Measurements from ENCODE around the gene SDCBP2.

SDCBP2 gene

DNA sequence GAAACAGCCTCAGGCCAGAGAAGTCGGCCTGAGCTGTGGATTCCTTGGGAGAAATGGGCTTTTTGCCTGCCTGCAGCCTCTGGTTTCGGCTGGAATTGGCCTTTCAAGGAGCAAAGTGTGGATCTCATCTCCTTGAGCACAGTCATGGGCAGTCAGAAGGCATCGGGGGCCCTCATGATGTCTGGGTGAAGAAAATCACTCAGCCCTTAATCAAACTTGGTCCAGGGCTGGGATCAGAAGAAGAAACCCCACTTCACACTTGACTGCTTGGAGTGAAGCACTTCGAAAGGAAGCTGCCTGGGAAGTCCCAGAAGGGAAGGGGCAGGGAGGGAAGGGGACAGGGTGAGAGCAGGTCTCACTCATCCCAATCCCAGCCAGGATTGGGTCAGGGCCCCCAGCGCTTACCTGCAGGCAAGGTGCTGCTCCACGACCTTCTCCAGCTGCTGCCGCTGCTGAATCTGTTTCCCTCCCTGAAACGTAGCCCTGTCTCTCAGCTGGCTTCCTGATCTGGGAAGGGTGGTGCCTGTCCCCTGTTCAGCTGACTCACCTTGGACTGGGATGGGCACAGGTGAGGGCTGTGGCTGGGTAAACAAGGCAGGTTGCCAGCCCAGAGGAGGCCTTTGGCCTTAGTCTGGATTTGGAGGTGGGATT is at the start of gene SDCBP2:
SDCBP2 (minus strand) TSS at position 460 of the 651 bp plus-strand sequence. CDS start 8,723 bp downstream, outside the sequence.
- no peak for DNase-seq (ENCODE audit: low read depth)

- no peak for DNase-seq (ENCODE audit: low read depth)
Observed at GRCh38 chr20:1378735-1379125, 49.8 kb upstream of the SDCBP2 start.

GRCh38 chr20:1377984-1378734 is 49.2 kb upstream of the SDCBP2 start:
- no peak for DNase-seq (ENCODE audit: low read depth)

- DNase-seq (ENCODE audit: low read depth) = no peak
Observed at GRCh38 chr20:1377341-1377871, 48.5 kb upstream of the SDCBP2 start.

GRCh38 chr20:1376408-1377270 is 47.7 kb upstream of the SDCBP2 start:
- no peak for DNase-seq (ENCODE audit: low read depth)

DNA sequence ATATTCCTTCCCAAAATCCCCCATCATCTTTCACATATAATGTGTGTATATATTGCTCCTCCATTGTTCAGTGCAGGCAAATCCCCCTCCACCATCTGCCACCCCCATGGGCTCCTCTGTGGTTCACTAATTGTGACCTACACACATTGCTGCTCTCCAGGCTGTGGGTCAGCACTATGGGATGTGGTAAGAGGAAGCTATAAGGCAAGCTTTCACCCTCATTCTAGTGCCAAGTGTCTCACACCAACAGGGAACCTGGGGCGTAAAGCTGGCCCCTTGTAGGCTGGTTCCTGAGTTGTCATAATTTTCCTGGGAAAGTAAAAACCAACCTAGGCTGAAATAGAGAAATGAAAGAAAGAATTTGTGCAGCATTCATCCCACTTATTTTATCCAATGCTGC is 47.1 kb upstream of the SDCBP2 start:
- DNase-seq (ENCODE audit: low read depth) = no peak

- peak; percentile 66 for DNase-seq (ENCODE audit: low read depth)
Observed at GRCh38 chr20:1375515-1375914, 46.6 kb upstream of the SDCBP2 start.

GRCh38 chr20:1374246-1374645 is 45.3 kb upstream of the SDCBP2 start:
- DNase-seq (ENCODE audit: low read depth) = no peak

DNA sequence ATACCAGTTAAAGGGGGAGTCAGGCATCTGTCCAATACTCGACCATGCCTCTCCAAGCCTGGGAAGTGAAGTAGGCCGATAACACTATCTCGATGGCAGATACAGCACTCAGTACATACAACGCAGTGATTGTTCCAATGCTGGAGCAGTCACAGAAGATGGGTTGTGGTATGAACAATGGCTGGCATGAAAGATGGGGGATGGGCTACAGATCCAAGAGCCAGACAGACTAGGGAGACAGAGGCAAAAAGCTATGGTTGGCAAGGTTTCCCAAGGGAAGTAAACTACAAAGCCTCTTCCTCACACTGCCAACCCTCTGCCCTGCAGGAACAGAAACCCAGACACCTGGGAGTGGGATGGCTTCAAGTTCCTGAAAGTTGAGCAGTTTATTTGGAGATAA is 44.7 kb upstream of the SDCBP2 start:
- no peak for DNase-seq (ENCODE audit: low read depth)

- DNase-seq (ENCODE audit: low read depth) = no peak
Observed at GRCh38 chr20:1373036-1373435, 44.1 kb upstream of the SDCBP2 start.

GRCh38 chr20:1371830-1372539 is 43.0 kb upstream of the SDCBP2 start:
- DNase-seq (ENCODE audit: low read depth) = no peak

DNA sequence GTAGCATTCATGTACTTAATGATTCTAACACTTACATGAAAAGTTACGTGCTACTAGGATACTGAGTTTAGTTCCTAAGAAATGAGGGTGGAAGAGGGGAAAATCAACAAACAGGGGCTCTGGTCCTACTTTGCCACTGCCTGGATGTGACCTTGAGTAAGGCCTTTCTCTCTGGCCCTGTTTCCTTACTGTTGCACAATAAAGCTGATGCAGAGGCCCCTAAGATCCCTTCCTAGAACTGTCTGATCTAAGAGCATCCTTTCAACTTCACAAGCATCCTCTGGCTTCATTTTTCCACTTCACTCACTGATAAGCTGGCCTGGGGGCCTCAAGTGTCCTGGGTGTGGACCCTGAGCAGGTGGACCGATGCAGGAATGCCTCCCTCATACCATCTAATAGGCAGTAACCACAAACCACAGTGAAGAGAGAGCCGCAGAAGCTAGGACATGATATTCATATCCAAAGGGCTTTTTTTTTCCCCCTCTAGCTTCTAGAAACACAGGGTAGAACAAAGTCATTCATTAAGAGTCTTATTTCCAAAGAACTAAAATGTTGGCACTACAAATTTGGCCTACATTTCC is 42.4 kb upstream of the SDCBP2 start:
- DNase-seq (ENCODE audit: low read depth) = no peak

- DNase-seq (ENCODE audit: low read depth) = peak; percentile 36
Observed at GRCh38 chr20:1370548-1371110, 41.7 kb upstream of the SDCBP2 start.

GRCh38 chr20:1369970-1370369 is 41.0 kb upstream of the SDCBP2 start:
- no peak for DNase-seq (ENCODE audit: low read depth)

DNA sequence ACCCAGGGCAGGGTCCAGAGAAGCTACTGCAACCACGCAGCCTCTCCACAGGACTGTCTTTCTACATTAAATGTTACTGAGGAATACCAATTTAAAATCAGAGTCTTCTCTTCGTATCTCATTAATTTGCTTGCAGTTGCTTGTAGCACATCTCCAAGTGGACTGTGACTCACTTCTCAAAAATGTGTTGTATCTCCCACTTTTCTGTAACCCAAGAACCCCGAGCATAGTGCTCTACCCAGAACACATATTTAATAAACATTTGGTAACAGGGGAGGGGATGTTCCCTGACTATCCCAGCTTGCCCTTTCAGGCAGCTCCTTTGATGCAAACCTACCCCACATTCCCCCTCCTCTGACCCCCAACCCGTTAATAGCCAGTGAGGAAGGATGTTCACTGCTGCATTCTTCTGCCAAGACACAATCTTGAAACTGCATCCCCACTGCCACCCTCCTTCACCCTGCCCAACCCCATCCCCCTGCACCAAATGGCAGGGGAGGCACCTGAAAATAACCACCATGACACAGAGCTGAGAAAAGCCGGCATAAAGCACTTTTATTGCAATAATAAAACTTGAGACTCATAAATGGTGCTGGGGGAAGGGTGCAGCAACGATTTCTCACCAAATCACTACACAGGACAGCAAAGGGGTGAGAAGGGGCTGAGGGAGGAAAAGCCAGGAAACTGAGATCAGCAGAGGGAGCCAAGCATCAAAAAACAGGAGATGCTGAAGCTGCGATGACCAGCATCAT is 39.7 kb upstream of the SDCBP2 start:
- DNase-seq (ENCODE audit: low read depth) = no peak

DNA sequence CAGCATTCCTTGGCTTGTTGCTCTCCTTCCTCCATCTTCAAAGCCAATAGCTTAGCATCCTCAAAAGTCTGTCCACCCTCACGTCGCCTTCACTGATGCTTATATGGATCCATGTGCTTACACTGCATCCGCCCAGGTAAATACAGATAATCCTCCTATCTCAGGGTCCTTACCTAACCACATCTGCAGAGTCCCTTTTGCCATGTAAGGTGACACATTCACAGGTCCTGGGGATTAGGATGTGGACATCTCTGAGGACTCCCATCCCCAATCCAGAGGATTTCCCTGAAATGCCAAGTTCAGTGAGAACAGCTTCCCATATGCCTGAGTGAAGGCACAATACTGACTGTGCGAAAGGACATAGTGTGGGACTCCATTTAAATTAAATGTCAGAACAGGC is 38.5 kb upstream of the SDCBP2 start:
- DNase-seq (ENCODE audit: low read depth) = no peak

DNA sequence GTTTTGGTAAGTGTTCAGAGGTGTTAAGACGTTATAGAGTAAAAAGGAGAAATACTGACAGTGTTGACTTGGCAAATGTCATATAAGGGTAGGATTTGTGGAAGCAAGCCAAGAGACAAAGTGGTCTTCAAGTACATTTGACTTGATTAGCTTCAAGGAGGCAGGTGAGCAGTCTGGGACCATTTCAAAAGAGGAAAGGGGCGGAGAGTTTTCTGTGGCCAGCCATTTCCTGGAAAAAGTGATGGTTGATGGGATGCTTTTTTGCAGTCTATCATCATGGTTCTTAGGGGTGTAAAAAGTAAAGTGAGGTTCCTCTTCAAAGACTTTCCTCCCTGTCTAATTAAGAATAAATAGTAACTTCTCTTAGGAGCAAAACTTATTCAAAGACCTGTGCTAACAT is 35.2 kb upstream of the SDCBP2 start:
- DNase-seq (ENCODE audit: low read depth) = no peak

DNA sequence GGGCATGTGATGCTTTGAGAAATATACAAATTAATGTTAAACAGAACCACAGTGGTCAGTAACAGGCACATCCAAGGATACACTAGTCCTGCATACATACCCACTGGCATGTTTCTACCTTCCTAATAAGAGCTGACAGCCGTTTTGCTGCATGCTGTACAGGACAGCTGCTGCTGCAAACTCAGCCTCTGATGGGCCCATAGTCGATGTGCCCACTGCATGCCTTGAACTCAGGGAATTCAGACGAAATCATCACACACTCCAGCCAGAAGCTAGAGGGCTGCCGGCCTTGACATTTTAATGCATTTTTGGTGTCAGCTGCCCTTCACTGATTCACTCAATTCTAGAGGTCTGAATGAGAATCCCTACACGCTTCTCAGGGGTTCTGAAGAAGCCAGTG is 34.6 kb upstream of the SDCBP2 start:
- no peak for DNase-seq (ENCODE audit: low read depth)

DNA sequence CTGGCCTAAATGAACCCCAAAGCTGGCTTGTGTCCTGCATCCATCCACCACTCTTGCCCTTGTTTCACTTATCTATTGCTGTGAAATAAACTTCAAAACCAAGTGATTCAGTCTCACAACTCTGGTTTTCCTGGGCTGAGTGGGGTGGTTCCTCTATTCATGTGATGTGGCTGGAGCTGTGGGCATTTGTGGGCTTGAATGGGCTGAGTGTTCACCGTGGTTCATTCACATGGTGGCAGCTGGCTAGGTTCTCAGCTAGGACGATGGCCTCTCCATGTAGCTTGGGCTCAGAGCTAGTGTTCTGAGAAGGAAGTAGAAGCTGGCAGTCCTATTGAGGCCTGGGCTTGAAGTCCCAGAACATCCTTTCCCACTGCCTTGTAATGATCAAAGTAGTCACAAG is 33.5 kb upstream of the SDCBP2 start:
- DNase-seq (ENCODE audit: low read depth) = no peak

- no peak for DNase-seq (ENCODE audit: low read depth)
Observed at GRCh38 chr20:1360094-1360846, 31.3 kb upstream of the SDCBP2 start.
